ENCODE data around the gene RGS18. TPM values are rescaled to one million over a fixed set of nuclear protein-coding genes. Genes with fewer than 3 reads are reported as not detected.

The RGS18 gene
- polyA plus RNA-seq, 3 donors: 43.7 to 57.0 (median 49.0) TPM

DNA sequence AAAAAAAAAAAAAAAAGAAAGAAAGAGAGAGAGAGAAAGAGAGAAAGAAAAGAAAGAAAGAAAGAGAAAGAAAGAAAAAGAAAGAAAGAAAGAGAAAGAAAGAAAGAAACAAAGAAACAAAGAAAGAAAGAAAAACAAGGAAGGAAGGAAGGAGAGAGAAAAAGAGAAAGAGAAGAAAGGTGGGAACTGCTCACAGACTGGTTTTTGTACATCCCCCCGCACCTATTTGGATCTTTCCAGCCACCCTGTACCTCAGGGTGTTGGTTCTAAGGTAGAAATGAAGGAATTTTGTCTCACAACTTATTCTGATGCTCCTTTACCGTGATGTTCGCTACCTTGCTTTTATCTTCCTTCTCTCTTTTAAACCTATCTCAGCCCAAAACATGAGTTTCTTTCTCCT lies 43.3 kb upstream of the RGS18 start:
- DNase-seq: no peak
- Histone ChIP-seq H3K27ac (ENCODE audit: low read depth in 1 of 2, low read length in 2 of 2) (no peak overlapping the region), H3K9ac (ENCODE audit: insufficient read depth, low read length, poor library complexity, severe bottlenecking) (no peak overlapping the region), H3K36me3 (replicated peaks in 1 of 2; ENCODE audit: control insufficient read depth in 1 of 2, insufficient read depth in 2 of 2, low read length in 2 of 2) (no peaks in the 10 kb centered on the region), H4K20me1 (ENCODE audit: insufficient read depth, low read length) (no peaks in the 10 kb centered on the region), H2AFZ (ENCODE audit: insufficient read depth, low read depth, low read length, poor library complexity, severe bottlenecking) (no peak overlapping the region), H3K27me3 (ENCODE audit: control insufficient read depth in 2 of 2, insufficient read depth in 2 of 2, low read length in 2 of 2) (no peaks in the 10 kb centered on the region), H3K4me3 (replicated peaks in 1 of 3; ENCODE audit: low read depth in 2 of 3, low read length in 3 of 3) (no peak overlapping the region), H3K4me2 (replicated peaks; ENCODE audit: extremely low read depth, low read length, poor library complexity, severe bottlenecking) (no peak overlapping the region), H3K79me2 (ENCODE audit: insufficient read depth, low read length) (no peaks in the 10 kb centered on the region), H3K9me3 (replicated peaks in 1 of 2; ENCODE audit: control insufficient read depth in 1 of 2, insufficient read depth in 1 of 2, low read length in 2 of 2) (peaks cover 0 to 3% of the 10 kb centered on the region in 2 donors), H3K4me1 (ENCODE audit: control insufficient read depth in 1 of 2, insufficient read depth in 2 of 2, low read length in 2 of 2) (no peaks in the 10 kb centered on the region)
- Mint-ChIP-seq H3K9me3 (peaks cover 3 to 20% (median 5%) of the 10 kb centered on the region in 7 donors), H3K36me3 (no peaks in the 10 kb centered on the region), H3K4me3 (no peak overlapping the region), H3K27ac (peak overlapping the region in 1 of 7 donors; percentile 42), H3K27me3 (ENCODE audit: low read depth in 3 of 3) (peaks cover 0 to 2% (median 0%) of the 10 kb centered on the region in 3 donors), H3K4me1 (no peaks in the 10 kb centered on the region)
- 100% methylated on average over 2 of the region's 3 CpGs for WGBS (ENCODE audit: insufficient coverage)
- TF ChIP-seq, protein P1, sequence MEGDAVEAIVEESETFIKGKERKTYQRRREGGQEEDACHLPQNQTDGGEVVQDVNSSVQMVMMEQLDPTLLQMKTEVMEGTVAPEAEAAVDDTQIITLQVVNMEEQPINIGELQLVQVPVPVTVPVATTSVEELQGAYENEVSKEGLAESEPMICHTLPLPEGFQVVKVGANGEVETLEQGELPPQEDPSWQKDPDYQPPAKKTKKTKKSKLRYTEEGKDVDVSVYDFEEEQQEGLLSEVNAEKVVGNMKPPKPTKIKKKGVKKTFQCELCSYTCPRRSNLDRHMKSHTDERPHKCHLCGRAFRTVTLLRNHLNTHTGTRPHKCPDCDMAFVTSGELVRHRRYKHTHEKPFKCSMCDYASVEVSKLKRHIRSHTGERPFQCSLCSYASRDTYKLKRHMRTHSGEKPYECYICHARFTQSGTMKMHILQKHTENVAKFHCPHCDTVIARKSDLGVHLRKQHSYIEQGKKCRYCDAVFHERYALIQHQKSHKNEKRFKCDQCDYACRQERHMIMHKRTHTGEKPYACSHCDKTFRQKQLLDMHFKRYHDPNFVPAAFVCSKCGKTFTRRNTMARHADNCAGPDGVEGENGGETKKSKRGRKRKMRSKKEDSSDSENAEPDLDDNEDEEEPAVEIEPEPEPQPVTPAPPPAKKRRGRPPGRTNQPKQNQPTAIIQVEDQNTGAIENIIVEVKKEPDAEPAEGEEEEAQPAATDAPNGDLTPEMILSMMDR (IDR thresholded peaks at IDR 0.05): no peak
- intact Hi-C loops (cut with micrococcal nuclease): no loop called here

DNA sequence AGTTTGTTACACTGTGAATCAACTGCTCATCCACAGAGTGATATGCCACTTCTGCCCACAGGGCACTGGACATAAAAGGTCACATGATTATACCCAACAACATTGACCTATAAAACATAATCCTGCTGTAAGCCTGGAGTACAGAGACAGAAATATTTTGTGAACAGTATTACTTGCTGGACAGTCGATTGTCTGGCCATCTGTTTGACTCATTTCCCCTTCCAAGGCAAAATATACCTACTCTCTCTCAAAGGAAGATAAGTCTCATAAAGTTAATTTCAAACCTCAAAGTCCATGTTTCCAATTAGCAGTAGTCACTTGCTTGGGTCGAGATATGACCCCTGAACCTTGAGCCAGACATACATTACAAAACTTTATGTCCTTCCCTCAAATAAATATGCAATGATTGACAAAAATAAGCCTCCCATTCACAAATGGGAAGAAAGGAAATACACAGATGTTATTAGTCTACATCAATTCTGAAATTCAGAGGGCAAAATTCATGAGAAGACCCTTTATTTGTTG lies 39.3 kb upstream of the RGS18 start:
- H3K4me1 ChIP-seq (ENCODE audit: control insufficient read depth in 1 of 2, insufficient read depth in 2 of 2, low read length in 2 of 2): no peaks in the 10 kb centered on the region
- no peaks in the 10 kb centered on the region for H3K36me3 ChIP-seq (replicated peaks in 1 of 2; ENCODE audit: control insufficient read depth in 1 of 2, insufficient read depth in 2 of 2, low read length in 2 of 2)
- H3K4me2 ChIP-seq (replicated peaks; ENCODE audit: extremely low read depth, low read length, poor library complexity, severe bottlenecking): no peak overlapping the region
- H3K4me3 Mint-ChIP-seq: no peak overlapping the region
- H3K27ac ChIP-seq (ENCODE audit: low read depth in 1 of 2, low read length in 2 of 2): no peak overlapping the region
- H3K9ac ChIP-seq (ENCODE audit: insufficient read depth, low read length, poor library complexity, severe bottlenecking): no peak overlapping the region
- no peak overlapping the region for H3K27ac Mint-ChIP-seq
- TF ChIP-seq, protein P1 (IDR thresholded peaks at IDR 0.05): no peak
- WGBS (ENCODE audit: insufficient coverage): no CpG with 5 or more reads among the region's 2 CpGs
- intact Hi-C loops (cut with micrococcal nuclease): no loop called here
- DNase-seq: no peak
- peaks cover 2 to 20% (median 10%) of the 10 kb centered on the region in 7 donors for H3K9me3 Mint-ChIP-seq
- no peak overlapping the region for H2AFZ ChIP-seq (ENCODE audit: insufficient read depth, low read depth, low read length, poor library complexity, severe bottlenecking)
- no peak overlapping the region for H3K4me3 ChIP-seq (replicated peaks in 1 of 3; ENCODE audit: low read depth in 2 of 3, low read length in 3 of 3)
- peaks cover 0 to 2% (median 1%) of the 10 kb centered on the region in 3 donors for H3K27me3 Mint-ChIP-seq (ENCODE audit: low read depth in 3 of 3)
- H3K9me3 ChIP-seq (replicated peaks in 1 of 2; ENCODE audit: control insufficient read depth in 1 of 2, insufficient read depth in 1 of 2, low read length in 2 of 2): peaks cover 0 to 3% of the 10 kb centered on the region in 2 donors
- no peaks in the 10 kb centered on the region for H3K79me2 ChIP-seq (ENCODE audit: insufficient read depth, low read length)
- no peaks in the 10 kb centered on the region for H3K36me3 Mint-ChIP-seq
- no peaks in the 10 kb centered on the region for H4K20me1 ChIP-seq (ENCODE audit: insufficient read depth, low read length)
- H3K27me3 ChIP-seq (ENCODE audit: control insufficient read depth in 2 of 2, insufficient read depth in 2 of 2, low read length in 2 of 2): no peaks in the 10 kb centered on the region
- no peaks in the 10 kb centered on the region for H3K4me1 Mint-ChIP-seq
